ENCODE data around the gene NOC4L. TPM values are rescaled to one million over a fixed set of nuclear protein-coding genes. Genes with fewer than 3 reads are reported as not detected.

Gene NOC4L
- total RNA-seq, 1 experiment from 2014 or later, result 41.4 TPM

DNA sequence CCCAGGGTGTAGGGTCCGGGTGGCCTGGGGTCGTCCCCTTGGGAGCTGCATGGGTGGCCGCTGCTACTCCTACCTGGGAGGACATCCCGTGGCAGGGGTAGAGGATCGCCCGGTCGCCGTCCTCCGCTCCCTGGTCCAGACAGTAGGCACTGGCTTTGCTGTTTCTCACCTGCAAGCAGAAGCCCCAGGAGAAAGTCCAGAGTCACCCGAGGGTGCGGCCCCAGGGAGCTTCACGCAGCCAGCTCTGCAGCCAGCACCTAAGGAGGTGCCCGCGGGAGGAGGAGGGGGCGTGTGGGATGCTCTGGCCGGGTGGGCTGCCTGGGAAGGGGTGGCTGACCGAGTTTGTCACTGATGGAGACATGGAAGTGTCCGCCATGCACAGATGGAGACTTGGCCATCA lies 54.8 kb downstream of the NOC4L start (continued):
- TF ChIP-seq ZNF232 (CRISPR knock-in tag; IDR thresholded peaks at IDR 0.05) (no peak), ZNF423 (CRISPR knock-in tag; IDR thresholded peaks at IDR 0.05) (no peak), ZMAT4 (CRISPR knock-in tag; IDR thresholded peaks at IDR 0.05) (no peak), ZNF121 (CRISPR knock-in tag; IDR thresholded peaks at IDR 0.05) (no peak)

DNA sequence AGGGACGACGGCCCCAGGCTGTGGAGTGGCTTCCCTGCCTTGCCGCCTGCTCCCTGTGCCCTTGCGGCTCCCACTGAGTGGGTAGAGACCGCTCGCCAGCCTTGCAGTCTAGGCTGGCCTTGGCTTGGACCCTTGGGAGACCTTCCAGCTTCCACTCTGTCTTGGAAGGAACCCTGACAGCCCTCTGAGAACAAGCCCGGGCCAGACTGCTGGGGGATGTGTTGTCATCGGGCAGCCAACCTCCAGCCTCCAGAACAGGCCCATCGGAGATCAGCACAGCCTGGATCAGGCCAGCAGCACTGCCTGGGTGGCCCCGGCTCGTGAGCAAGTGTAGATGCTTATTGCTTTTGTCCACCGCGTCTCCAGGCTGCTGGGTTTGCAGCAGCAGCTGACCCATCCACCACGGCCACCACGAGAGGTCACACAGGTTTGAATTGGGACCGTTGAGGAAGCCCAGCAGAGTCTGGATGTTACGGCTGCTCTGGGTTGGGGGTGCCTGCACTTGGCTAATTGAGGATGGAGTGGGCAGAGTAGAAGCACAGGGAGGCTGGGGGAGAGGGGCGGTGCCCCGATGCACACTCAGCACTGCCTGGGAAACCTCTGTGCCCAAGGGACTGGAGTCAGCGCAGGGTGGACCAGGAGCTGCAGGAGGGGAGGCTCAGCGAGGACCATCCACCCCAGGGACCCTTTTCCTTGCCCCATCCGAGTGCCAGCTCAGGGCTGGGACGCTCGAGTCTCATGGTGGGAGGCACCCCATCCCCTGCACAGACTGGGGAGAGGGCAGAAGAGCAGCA lies 55.5 kb downstream of the NOC4L start:
- no peaks in the 10 kb centered on the region for H3K36me3 Mint-ChIP-seq
- no peaks in the 10 kb centered on the region for H3K4me1 Mint-ChIP-seq
- no peaks in the 10 kb centered on the region for H3K9me3 Mint-ChIP-seq
- no peak for DNase-seq (ENCODE audit: low spot score)
- ChIA-PET CTCF (interaction anchor here (1.2 kb wide), 1 partner anchor 214 kb away, joined by 6 read pairs; no protein-coding TSS in a partner anchor), POLR2A (no interaction called here)
- no peak overlapping the region for H3K4me3 Mint-ChIP-seq
- TF ChIP-seq ZNF317 (CRISPR knock-in tag; IDR thresholded peaks at IDR 0.05; ENCODE audit: borderline replicate concordance, low read depth), result no peak
- TF ChIP-seq NFATC4 (CRISPR knock-in tag; IDR thresholded peaks at IDR 0.05), result no peak
- TF ChIP-seq, protein P1, sequence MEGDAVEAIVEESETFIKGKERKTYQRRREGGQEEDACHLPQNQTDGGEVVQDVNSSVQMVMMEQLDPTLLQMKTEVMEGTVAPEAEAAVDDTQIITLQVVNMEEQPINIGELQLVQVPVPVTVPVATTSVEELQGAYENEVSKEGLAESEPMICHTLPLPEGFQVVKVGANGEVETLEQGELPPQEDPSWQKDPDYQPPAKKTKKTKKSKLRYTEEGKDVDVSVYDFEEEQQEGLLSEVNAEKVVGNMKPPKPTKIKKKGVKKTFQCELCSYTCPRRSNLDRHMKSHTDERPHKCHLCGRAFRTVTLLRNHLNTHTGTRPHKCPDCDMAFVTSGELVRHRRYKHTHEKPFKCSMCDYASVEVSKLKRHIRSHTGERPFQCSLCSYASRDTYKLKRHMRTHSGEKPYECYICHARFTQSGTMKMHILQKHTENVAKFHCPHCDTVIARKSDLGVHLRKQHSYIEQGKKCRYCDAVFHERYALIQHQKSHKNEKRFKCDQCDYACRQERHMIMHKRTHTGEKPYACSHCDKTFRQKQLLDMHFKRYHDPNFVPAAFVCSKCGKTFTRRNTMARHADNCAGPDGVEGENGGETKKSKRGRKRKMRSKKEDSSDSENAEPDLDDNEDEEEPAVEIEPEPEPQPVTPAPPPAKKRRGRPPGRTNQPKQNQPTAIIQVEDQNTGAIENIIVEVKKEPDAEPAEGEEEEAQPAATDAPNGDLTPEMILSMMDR (IDR thresholded peaks at IDR 0.05), result no peak
- no peak for TF ChIP-seq KAT7 (CRISPR knock-in tag; IDR thresholded peaks at IDR 0.05; ENCODE audit: borderline replicate concordance)
- TF ChIP-seq ATF3 (CRISPR knock-in tag; conservative IDR thresholded peaks at IDR 0.05), result no peak
- no peak for TF ChIP-seq ZBTB21 (CRISPR knock-in tag; IDR thresholded peaks at IDR 0.05; ENCODE audit: borderline replicate concordance)
- TF ChIP-seq NR2C2 (CRISPR knock-in tag; IDR thresholded peaks at IDR 0.05), result no peak
- TF ChIP-seq, protein P2, sequence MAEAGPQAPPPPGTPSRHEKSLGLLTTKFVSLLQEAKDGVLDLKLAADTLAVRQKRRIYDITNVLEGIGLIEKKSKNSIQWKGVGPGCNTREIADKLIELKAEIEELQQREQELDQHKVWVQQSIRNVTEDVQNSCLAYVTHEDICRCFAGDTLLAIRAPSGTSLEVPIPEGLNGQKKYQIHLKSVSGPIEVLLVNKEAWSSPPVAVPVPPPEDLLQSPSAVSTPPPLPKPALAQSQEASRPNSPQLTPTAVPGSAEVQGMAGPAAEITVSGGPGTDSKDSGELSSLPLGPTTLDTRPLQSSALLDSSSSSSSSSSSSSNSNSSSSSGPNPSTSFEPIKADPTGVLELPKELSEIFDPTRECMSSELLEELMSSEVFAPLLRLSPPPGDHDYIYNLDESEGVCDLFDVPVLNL (CRISPR knock-in tag; IDR thresholded peaks at IDR 0.05; ENCODE audit: borderline replicate concordance, low read depth), result no peak
- TF ChIP-seq FOXP1 (CRISPR knock-in tag; IDR thresholded peaks at IDR 0.05; ENCODE audit: borderline replicate concordance), result no peak
- TF ChIP-seq ELF4 (CRISPR knock-in tag; IDR thresholded peaks at IDR 0.05; ENCODE audit: low read depth), result no peak
- no peak for TF ChIP-seq TCF7 (CRISPR knock-in tag; IDR thresholded peaks at IDR 0.05; ENCODE audit: low read depth)
- TF ChIP-seq ZNF416 (CRISPR knock-in tag; IDR thresholded peaks at IDR 0.05), result no peak
- no peak for TF ChIP-seq ZNF423 (CRISPR knock-in tag; IDR thresholded peaks at IDR 0.05)
- no peak for TF ChIP-seq PRDM15 (CRISPR knock-in tag; IDR thresholded peaks at IDR 0.05)
- TF ChIP-seq EMX1 (CRISPR knock-in tag; IDR thresholded peaks at IDR 0.05), result no peak
- TF ChIP-seq ZNF396 (CRISPR knock-in tag; IDR thresholded peaks at IDR 0.05; ENCODE audit: borderline replicate concordance), result no peak
- TF ChIP-seq JAZF1 (CRISPR knock-in tag; IDR thresholded peaks at IDR 0.05), result no peak
- TF ChIP-seq, protein P3, sequence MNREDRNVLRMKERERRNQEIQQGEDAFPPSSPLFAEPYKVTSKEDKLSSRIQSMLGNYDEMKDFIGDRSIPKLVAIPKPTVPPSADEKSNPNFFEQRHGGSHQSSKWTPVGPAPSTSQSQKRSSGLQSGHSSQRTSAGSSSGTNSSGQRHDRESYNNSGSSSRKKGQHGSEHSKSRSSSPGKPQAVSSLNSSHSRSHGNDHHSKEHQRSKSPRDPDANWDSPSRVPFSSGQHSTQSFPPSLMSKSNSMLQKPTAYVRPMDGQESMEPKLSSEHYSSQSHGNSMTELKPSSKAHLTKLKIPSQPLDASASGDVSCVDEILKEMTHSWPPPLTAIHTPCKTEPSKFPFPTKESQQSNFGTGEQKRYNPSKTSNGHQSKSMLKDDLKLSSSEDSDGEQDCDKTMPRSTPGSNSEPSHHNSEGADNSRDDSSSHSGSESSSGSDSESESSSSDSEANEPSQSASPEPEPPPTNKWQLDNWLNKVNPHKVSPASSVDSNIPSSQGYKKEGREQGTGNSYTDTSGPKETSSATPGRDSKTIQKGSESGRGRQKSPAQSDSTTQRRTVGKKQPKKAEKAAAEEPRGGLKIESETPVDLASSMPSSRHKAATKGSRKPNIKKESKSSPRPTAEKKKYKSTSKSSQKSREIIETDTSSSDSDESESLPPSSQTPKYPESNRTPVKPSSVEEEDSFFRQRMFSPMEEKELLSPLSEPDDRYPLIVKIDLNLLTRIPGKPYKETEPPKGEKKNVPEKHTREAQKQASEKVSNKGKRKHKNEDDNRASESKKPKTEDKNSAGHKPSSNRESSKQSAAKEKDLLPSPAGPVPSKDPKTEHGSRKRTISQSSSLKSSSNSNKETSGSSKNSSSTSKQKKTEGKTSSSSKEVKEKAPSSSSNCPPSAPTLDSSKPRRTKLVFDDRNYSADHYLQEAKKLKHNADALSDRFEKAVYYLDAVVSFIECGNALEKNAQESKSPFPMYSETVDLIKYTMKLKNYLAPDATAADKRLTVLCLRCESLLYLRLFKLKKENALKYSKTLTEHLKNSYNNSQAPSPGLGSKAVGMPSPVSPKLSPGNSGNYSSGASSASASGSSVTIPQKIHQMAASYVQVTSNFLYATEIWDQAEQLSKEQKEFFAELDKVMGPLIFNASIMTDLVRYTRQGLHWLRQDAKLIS (CRISPR knock-in tag; IDR thresholded peaks at IDR 0.05; ENCODE audit: borderline replicate concordance), result no peak
- no peak for TF ChIP-seq ZNF263 (CRISPR knock-in tag; IDR thresholded peaks at IDR 0.05; ENCODE audit: low read depth)
- no peak for TF ChIP-seq TEAD1 (CRISPR knock-in tag; IDR thresholded peaks at IDR 0.05)
- H3K27ac Mint-ChIP-seq, result no peak overlapping the region
- no peak for ATAC-seq
- peaks cover 40% of the 10 kb centered on the region for H3K27me3 Mint-ChIP-seq (ENCODE audit: low read depth)
